Measurements from ENCODE around the gene GP1BB.

GRCh38 chr22:19722178-19722981 lies 959 bp upstream of the GP1BB start:
- TF ChIP-seq SP1 (IDR thresholded peaks at IDR 0.05): no peak
- TF ChIP-seq HDGF (IDR thresholded peaks at IDR 0.05; ENCODE audit: borderline replicate concordance): no peak
- no peak for TF ChIP-seq ARNT (IDR thresholded peaks at IDR 0.05)
- no peak for TF ChIP-seq PKNOX1 (IDR thresholded peaks at IDR 0.05)
- TF ChIP-seq FOXA1 (IDR thresholded peaks at IDR 0.05): no peak
- no peak for TF ChIP-seq TARDBP (IDR thresholded peaks at IDR 0.05)
- no peak for TF ChIP-seq BHLHE40 (IDR thresholded peaks at IDR 0.05; ENCODE audit: borderline replicate concordance)

Measured in HEK293T (cell line).